ENCODE measurements around the gene CHN2.

DNA sequence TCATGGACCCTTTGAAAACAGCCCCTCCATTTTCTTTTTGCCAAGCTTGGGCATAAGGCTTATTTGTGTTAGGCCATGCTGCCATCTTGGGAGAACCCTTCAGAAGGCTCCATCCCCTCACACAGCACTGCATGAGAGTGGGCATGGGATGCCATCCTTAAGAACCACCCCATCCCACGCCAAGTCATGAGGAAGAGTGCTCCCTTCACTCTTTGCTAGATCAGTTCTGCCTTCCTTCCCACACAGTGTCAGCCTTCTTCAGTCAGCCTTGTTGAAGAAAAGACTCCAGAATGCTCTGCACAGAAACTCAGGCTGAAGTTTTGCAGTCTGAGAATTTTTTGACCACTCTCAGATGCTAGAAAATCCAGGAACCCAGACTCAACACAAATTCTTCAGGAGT, 15.5 kb upstream of the CHN2 start:
- TF ChIP-seq, protein P1, sequence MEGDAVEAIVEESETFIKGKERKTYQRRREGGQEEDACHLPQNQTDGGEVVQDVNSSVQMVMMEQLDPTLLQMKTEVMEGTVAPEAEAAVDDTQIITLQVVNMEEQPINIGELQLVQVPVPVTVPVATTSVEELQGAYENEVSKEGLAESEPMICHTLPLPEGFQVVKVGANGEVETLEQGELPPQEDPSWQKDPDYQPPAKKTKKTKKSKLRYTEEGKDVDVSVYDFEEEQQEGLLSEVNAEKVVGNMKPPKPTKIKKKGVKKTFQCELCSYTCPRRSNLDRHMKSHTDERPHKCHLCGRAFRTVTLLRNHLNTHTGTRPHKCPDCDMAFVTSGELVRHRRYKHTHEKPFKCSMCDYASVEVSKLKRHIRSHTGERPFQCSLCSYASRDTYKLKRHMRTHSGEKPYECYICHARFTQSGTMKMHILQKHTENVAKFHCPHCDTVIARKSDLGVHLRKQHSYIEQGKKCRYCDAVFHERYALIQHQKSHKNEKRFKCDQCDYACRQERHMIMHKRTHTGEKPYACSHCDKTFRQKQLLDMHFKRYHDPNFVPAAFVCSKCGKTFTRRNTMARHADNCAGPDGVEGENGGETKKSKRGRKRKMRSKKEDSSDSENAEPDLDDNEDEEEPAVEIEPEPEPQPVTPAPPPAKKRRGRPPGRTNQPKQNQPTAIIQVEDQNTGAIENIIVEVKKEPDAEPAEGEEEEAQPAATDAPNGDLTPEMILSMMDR (conservative IDR thresholded peaks at IDR 0.05), result no peak
- no peak for TF ChIP-seq EZH2 (IDR thresholded peaks at IDR 0.05; ENCODE audit: low read depth)

Data from PC-9 (cell line).